OCI-LY3 (cell line): ENCODE data around the gene FGF19.

Source experiments
- EZH2phosphoT487 ChIP-seq: fragments of 200-600 bp; shearing (Covaris generic); IDR thresholded peaks from 2 replicates; pipeline ENCODE4 v1.6.1; 2018; ENCODE audit warnings: antibody characterized with exemption, mixed run types, low read depth
- TF ChIP-seq, protein P1 (sequence below): fragments of 200-600, 300-600 bp; sonication (generic); IDR thresholded peaks from 2 replicates; pipeline ENCODE4 v1.5.1; 2014; ENCODE audit warnings: antibody characterized with exemption, low read length, low read depth

DNA sequence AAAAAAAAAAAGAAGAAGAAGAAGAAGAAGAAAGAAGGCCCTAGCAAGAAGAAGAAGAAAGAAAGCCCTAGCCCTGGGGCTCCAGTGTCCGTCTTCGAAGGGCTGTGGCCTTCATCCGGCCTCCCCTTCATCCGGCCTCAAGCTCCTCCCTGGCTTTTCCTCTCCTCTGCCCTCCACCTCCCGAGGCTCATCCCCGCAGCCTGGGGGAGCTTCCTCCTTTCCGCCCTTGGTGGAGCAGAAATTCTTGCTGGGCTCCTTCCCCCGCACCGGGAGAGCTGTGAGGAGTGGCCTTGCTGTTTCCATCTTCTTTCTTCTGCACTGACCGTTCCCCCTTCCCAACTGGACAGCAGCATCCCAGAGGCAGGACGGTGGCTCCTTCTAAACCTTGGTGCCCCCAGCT, 19.2 kb downstream of the FGF19 start:
- TF ChIP-seq, protein P1, sequence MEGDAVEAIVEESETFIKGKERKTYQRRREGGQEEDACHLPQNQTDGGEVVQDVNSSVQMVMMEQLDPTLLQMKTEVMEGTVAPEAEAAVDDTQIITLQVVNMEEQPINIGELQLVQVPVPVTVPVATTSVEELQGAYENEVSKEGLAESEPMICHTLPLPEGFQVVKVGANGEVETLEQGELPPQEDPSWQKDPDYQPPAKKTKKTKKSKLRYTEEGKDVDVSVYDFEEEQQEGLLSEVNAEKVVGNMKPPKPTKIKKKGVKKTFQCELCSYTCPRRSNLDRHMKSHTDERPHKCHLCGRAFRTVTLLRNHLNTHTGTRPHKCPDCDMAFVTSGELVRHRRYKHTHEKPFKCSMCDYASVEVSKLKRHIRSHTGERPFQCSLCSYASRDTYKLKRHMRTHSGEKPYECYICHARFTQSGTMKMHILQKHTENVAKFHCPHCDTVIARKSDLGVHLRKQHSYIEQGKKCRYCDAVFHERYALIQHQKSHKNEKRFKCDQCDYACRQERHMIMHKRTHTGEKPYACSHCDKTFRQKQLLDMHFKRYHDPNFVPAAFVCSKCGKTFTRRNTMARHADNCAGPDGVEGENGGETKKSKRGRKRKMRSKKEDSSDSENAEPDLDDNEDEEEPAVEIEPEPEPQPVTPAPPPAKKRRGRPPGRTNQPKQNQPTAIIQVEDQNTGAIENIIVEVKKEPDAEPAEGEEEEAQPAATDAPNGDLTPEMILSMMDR: no peak
- no peak for TF ChIP-seq EZH2phosphoT487
